SK-N-SH treated with all-trans-retinoic acid at 6 μM for 48 hours (cell line): ENCODE measurements around the gene F11R.

Experiments used
- ATAC-seq: fragments of 200-7000 bp; cut with Tn5 transposase; 3 replicates; pipeline ENCODE4 v1.9.1; 2020; ENCODE audit warnings: mild to moderate bottlenecking, moderate library complexity
- BACH2 ChIP-seq: fragments of 250-450 bp; sonication (Bioruptor Pico); IDR thresholded peaks from 2 replicates; pipeline ENCODE4 v1.9.0; 2021; ENCODE audit warnings: mild to moderate bottlenecking, borderline replicate concordance
- CREB5 ChIP-seq: fragments of 250-450 bp; sonication (Bioruptor Pico); IDR thresholded peaks from 2 replicates; pipeline ENCODE4 v1.5.1; 2020; ENCODE audit warnings: low read depth, mild to moderate bottlenecking, moderate library complexity
- CSDC2 ChIP-seq: fragments of 250-450 bp; sonication (Bioruptor Pico); IDR thresholded peaks from 2 replicates; pipeline ENCODE4 v1.5.0; 2020; ENCODE audit warnings: mild to moderate bottlenecking, moderate library complexity
- CSRNP3 ChIP-seq: fragments of 250-450 bp; sonication (Bioruptor Pico); IDR thresholded peaks from 2 replicates; pipeline ENCODE4 v1.5.1; 2021; ENCODE audit warnings: mild to moderate bottlenecking, moderate library complexity
- ESRRG ChIP-seq: fragments of 250-450 bp; sonication (Bioruptor Pico); IDR thresholded peaks from 2 replicates; pipeline ENCODE4 v1.6.1; 2021; ENCODE audit warnings: mild to moderate bottlenecking
- GLIS3 ChIP-seq: fragments of 250-450 bp; sonication (Bioruptor Pico); IDR thresholded peaks from 2 replicates; pipeline ENCODE4 v1.5.0; 2020; ENCODE audit warnings: mild to moderate bottlenecking, moderate library complexity
- ISL1 ChIP-seq: fragments of 250-450 bp; sonication (Bioruptor Pico); IDR thresholded peaks from 2 replicates; pipeline ENCODE4 v2.1.2; 2022; ENCODE audit warnings: mild to moderate bottlenecking, moderate library complexity
- OSR1 ChIP-seq: fragments of 250-450 bp; sonication (Bioruptor Pico); IDR thresholded peaks from 2 replicates; pipeline ENCODE4 v1.8.0; 2022; ENCODE audit warnings: moderate library complexity, mild to moderate bottlenecking, inconsistent platforms
- PATZ1 ChIP-seq: fragments of 250-450 bp; sonication (Bioruptor Pico); IDR thresholded peaks from 2 replicates; pipeline ENCODE4 v1.8.0; 2020; ENCODE audit warnings: mild to moderate bottlenecking, moderate library complexity, borderline replicate concordance
- POU6F1 ChIP-seq: fragments of 250-450 bp; sonication (Bioruptor Pico); IDR thresholded peaks from 2 replicates; pipeline ENCODE4 v1.8.0; 2021; ENCODE audit warnings: low read depth, mild to moderate bottlenecking, moderate library complexity, borderline replicate concordance
- RARB ChIP-seq: fragments of 250-450 bp; sonication (Bioruptor Pico); IDR thresholded peaks from 2 replicates; pipeline ENCODE4 v1.8.0; 2021; ENCODE audit warnings: mild to moderate bottlenecking, moderate library complexity
- SNAI2 ChIP-seq: fragments of 250-450 bp; sonication (Bioruptor Pico); IDR thresholded peaks from 2 replicates; pipeline ENCODE4 v1.5.0; 2020; ENCODE audit warnings: mild to moderate bottlenecking, moderate library complexity
- TCF4 ChIP-seq: fragments of 250-450 bp; sonication (Bioruptor Pico); IDR thresholded peaks from 2 replicates; pipeline ENCODE4 v1.8.0; 2021; ENCODE audit warnings: mild to moderate bottlenecking, moderate library complexity, borderline replicate concordance
- TOX ChIP-seq: fragments of 250-450 bp; sonication (Bioruptor Pico); IDR thresholded peaks from 2 replicates; pipeline ENCODE4 v1.8.0; 2021; ENCODE audit warnings: mild to moderate bottlenecking, moderate library complexity, borderline replicate concordance
- TSHZ2 ChIP-seq: fragments of 250-450 bp; sonication (Bioruptor Pico); IDR thresholded peaks from 2 replicates; pipeline ENCODE4 v1.5.0; 2020; ENCODE audit warnings: mild to moderate bottlenecking, moderate library complexity
- ZC3H10 ChIP-seq: fragments of 250-450 bp; sonication (Bioruptor Pico); IDR thresholded peaks from 2 replicates; pipeline ENCODE4 v1.5.1; 2021; ENCODE audit warnings: mild to moderate bottlenecking, moderate library complexity
- ZFP3 ChIP-seq: fragments of 250-450 bp; sonication (Bioruptor Pico); IDR thresholded peaks from 2 replicates; pipeline ENCODE4 v1.5.0; 2020; ENCODE audit warnings: mild to moderate bottlenecking, moderate library complexity
- ZFP30 ChIP-seq: fragments of 450-650 bp; formaldehyde crosslinking; IDR thresholded peaks from 2 replicates; pipeline ENCODE4 v1.5.0; 2022; ENCODE audit warnings: mild to moderate bottlenecking, moderate library complexity
- ZNF565 ChIP-seq: fragments of 450-650 bp; formaldehyde crosslinking; conservative IDR thresholded peaks from 2 replicates; pipeline ENCODE4 v1.5.0; 2020; ENCODE audit warnings: low read depth, mild to moderate bottlenecking, moderate library complexity
- ZNF70 ChIP-seq: fragments of 450-650 bp; formaldehyde crosslinking; IDR thresholded peaks from 2 replicates; pipeline ENCODE4 v1.5.0; 2020; ENCODE audit warnings: mild to moderate bottlenecking, moderate library complexity
- ZNF8 ChIP-seq: fragments of 450-650 bp; formaldehyde crosslinking; IDR thresholded peaks from 2 replicates; pipeline ENCODE4 v1.5.0; 2020; ENCODE audit warnings: mild to moderate bottlenecking, moderate library complexity

F11R gene

GRCh38 chr1:160979286-160979685 lies 41.7 kb downstream of the F11R start (continued):
- no peak for TF ChIP-seq POU6F1 (CRISPR knock-in tag)

GRCh38 chr1:160978510-160978927 lies 42.4 kb downstream of the F11R start:
- no peak for ATAC-seq
- TF ChIP-seq TOX (CRISPR knock-in tag) (no peak), ZFP30 (CRISPR knock-in tag) (no peak), OSR1 (CRISPR knock-in tag) (no peak), RARB (no peak), CSDC2 (no peak), CSRNP3 (CRISPR knock-in tag) (no peak), ZC3H10 (CRISPR knock-in tag) (no peak), SNAI2 (CRISPR knock-in tag) (no peak)

- ATAC-seq, result no peak
- no peak for TF ChIP-seq POU6F1 (CRISPR knock-in tag)
- no peak for TF ChIP-seq BACH2 (CRISPR knock-in tag)
- TF ChIP-seq ZFP3 (CRISPR knock-in tag), result no peak
- no peak for TF ChIP-seq ISL1 (CRISPR knock-in tag)
- no peak for TF ChIP-seq ZNF8 (CRISPR knock-in tag)
- TF ChIP-seq OSR1 (CRISPR knock-in tag), result no peak
- no peak for TF ChIP-seq TSHZ2 (CRISPR knock-in tag)
- no peak for TF ChIP-seq CSDC2
- no peak for TF ChIP-seq GLIS3 (CRISPR knock-in tag)
- TF ChIP-seq ZNF70 (CRISPR knock-in tag), result no peak
- no peak for TF ChIP-seq TOX (CRISPR knock-in tag)
- TF ChIP-seq ZNF565 (CRISPR knock-in tag), result no peak
- TF ChIP-seq, all 23 proteins: peak for 0
These were observed 45.9 kb downstream of the F11R start for GRCh38 chr1:160975026-160975425.

- no peak for ATAC-seq
- no peak for TF ChIP-seq ZNF565 (CRISPR knock-in tag)
- TF ChIP-seq ISL1 (CRISPR knock-in tag), result no peak
- TF ChIP-seq OSR1 (CRISPR knock-in tag), result no peak
- no peak for TF ChIP-seq ESRRG (CRISPR knock-in tag)
These were observed 47.5 kb downstream of the F11R start for GRCh38 chr1:160973491-160973890.

GRCh38 chr1:160972939-160973338 lies 48.0 kb downstream of the F11R start:
- no peak; the same call in 2 of the 3 replicates for ATAC-seq
- TF ChIP-seq TOX (CRISPR knock-in tag) (no peak), POU6F1 (CRISPR knock-in tag) (no peak), ISL1 (CRISPR knock-in tag) (no peak), OSR1 (CRISPR knock-in tag) (no peak), RARB (no peak), CREB5 (no peak), PATZ1 (CRISPR knock-in tag) (no peak), ZNF565 (CRISPR knock-in tag) (no peak), TCF4 (CRISPR knock-in tag) (no peak)
